GM18517 (cell line): Measurements from ENCODE around the gene ENO2.
A peak's percentile ranks its signal among the peaks of the same experiment; 100 is the strongest.
"Not testable (repeated sequence)": the region's sequence is repeated elsewhere in the genome, so short reads cannot be mapped to it uniquely, and the experiment has no call there.

Experiments
- ATAC-seq: cut with Tn5 transposase; IDR thresholded peaks from one replicate; pipeline ENCODE4 v1.9.1; 2021; ENCODE audit warnings: mild to moderate bottlenecking, moderate library complexity; ENCODE audit not compliant: unreplicated experiment

ENO2 gene

DNA sequence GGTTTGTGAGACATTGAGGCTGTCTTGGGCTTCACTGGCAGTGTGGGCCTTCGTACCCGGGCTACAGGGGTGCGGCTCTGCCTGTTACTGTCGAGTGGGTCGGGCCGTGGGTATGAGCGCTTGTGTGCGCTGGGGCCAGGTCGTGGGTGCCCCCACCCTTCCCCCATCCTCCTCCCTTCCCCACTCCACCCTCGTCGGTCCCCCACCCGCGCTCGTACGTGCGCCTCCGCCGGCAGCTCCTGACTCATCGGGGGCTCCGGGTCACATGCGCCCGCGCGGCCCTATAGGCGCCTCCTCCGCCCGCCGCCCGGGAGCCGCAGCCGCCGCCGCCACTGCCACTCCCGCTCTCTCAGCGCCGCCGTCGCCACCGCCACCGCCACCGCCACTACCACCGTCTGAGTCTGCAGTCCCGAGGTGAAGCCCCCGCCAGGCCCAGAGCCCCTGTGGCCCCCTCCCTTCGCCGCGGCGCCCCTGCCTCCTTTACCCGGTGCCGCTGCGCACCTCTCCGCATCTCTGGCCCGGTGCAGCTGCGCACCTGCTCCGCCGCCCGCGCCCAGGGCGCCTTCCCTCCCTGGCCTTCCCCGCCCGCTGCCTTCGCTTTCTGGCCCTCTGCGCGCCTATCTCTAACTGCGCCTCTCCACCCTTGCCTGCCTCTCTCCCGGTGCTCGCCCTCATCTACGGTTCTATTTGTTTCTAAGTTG lies at the start of gene ENO2:
ENO2 (plus strand) TSS at position 335 of the 701 bp plus-strand sequence. CDS start 1,253 bp downstream, outside the sequence.
- ATAC-seq: peak; percentile 57

DNA sequence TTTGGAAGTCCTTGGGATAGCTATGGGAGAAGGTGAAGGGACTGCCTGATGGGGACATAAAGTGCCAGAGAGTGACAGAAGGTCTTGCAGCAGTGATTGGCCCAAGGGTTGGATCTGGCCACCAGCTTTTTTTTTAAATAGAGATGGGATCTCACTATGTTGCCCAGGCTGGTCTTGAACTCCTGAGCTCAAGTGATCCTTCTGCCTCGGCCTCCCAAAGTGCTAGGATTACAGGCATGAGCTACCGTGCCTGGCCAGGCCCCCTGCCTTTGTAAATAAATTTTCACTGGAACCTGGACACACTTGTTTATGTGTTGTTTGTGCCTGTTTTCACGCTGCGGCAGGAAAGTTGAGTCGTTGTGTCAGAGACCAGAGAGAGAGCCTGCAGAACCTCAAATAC lies 49.1 kb upstream of the ENO2 start:
- ATAC-seq: not testable (repeated sequence)

DNA sequence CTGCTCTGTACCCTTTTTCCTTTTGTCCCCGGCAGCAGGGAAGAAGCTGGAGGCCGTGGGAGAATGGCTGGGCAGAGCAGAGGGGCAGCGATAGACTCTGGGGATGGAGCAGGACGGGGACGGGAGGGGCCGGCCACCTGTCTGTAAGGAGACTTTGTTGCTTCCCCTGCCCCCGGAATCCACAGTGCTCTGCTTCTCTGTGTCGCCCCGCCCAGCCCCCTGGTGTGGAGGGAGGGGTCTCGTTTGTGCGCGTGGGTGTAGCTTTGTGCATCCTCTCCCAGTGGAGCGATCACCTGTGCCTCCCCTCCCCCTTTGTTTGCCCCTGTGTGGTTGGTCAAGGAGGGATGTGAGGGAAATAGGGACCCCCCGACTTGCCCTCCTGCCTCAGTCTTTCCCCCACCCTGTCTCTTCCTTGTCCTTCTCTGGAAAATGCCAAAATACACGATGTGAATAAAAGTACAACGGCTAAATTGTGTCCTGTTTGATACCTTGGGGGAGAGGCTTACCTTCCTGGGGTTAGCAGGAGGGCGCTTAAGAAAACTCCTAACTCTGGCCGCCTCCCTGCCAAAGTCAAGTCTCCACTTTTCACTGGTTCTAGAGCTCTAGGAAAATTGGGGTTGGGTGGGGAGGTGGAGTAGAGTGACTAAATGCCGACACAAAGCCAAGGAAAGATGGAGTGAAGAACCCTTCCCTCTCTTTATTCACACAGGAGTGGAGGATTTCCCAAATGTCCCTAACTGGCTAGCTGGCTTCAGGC lies 48.0 kb upstream of the ENO2 start:
- ATAC-seq: no peak

DNA sequence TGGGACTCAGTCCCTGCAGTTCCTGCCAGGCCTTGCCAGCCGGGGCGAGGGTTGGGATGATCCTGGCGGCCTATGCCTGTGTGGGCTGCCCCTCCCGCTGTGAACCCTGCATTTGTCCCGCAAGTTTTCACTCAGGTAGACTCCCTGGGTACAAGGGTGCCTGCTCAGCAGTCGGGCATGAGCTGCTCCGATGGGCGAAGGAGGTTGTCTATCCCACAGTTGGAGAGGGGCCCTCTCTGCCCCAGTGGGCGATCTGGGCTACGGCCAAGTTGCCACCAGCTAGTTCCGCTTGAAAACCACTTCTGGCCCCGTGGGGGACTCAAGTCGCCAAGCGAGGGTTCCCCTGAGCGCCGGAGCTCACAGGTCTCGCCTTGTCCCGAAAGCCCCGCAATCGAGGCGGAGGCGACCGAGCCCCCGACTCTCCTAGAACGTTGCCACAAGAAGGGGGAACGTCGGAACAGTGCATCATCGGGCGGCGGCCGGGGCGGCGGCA lies 47.4 kb upstream of the ENO2 start:
- no peak for ATAC-seq

DNA sequence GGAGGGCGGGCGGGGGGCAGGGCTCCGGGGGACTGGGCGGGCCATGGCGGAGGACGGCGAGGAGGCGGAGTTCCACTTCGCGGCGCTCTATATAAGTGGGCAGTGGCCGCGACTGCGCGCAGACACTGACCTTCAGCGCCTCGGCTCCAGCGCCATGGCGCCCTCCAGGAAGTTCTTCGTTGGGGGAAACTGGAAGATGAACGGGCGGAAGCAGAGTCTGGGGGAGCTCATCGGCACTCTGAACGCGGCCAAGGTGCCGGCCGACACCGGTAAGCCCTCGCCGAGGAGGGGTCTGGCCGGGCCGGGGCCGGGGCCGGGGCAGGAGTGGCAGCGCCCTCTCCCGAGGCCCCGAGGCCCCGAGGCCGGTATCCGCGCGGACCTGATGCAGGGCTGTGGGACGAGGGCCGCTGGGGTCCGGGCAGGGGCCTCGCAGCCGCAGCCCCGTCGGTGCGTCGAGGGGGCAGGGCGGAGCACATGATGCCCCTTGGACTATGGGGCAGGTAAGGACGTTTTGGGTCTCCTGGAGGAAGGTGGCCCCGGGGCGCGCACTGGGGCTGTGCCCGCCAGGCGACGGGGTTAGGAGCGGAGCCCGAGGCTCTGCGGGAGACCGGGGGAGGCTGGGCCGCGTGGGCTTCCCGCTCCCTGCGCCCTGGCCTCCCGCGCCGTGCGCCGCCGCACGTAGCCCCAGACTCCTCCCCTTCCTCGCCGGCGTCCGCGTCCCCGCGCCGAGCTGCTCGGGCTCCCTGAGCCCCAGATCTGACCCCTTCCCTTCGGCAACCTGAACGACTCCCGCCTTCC lies 46.8 kb upstream of the ENO2 start, which contains the start of gene TPI1:
TPI1 (plus strand) TSS at position 119 of the 798 bp plus-strand sequence; CDS start at position 155, 36 bp downstream.
- ATAC-seq: no peak

DNA sequence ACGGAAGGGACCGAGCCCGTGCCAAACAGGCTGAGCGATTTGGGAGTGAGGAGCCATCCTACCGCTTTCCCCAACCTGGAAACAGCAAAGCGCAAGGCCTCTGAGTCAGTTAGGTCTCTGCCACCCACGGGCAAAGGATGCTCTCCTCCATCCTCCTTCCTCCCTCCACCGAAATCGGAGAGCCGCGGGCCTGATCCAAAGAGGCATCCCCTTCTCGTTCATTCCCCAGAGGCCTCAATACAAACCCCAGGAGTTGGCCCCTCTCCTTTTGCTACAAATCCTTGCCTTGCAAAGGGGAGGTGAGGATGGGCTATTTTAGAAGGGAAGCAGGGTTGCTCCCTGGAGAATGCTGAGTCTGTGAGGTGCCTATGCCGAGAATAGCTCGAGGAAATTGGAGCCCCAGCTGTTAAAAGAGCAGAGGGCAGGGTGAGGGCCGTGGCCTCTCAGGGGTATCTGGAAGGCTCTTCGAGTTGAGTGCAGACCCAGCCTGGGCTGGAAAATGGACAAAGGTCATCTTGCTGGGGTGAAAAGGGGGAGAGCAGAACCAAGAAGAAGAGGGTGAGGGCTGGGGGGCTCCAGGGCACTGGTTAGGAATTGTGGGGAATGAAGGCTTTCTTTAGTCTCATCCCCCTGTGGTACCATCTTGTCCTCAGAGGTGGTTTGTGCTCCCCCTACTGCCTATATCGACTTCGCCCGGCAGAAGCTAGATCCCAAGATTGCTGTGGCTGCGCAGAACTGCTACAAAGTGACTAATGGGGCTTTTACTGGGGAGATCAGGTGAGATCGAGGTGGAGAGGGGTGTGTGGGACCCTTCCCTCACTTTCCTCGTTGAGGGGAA lies 46.0 kb upstream of the ENO2 start:
- ATAC-seq: no peak

DNA sequence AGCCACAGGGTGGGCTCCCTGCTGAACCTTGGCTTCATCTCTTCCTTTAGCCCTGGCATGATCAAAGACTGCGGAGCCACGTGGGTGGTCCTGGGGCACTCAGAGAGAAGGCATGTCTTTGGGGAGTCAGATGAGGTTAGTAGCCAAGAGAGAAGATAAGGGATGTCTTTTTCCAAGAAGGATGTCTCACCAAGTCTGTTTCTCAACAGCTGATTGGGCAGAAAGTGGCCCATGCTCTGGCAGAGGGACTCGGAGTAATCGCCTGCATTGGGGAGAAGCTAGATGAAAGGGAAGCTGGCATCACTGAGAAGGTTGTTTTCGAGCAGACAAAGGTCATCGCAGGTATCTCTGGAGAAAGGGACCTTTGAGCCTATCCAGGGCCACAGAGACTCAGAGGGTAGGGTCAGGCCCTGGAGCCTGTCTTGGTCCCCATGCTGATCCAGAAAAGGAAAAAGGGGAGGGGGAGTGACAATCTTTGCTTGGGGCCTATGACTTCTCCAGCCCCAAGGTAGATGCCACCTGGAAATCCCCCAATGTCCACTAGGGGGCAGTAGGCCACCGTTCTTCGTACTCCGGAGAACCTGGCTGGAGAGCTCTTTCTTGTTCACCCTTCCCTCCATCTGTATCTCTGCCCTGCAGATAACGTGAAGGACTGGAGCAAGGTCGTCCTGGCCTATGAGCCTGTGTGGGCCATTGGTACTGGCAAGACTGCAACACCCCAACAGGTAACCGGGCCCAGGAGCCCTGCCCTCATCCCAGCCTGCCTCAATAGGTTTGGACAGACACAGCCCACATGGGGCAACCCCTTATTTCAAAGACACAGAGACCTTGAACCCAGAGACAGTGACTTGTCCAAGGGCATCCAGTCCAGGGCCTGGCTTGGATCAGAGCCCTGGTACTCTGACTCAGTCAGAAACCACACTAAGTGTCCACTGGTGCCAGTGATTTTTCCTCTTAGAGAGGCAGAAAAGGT lies 45.0 kb upstream of the ENO2 start:
- ATAC-seq: no peak

DNA sequence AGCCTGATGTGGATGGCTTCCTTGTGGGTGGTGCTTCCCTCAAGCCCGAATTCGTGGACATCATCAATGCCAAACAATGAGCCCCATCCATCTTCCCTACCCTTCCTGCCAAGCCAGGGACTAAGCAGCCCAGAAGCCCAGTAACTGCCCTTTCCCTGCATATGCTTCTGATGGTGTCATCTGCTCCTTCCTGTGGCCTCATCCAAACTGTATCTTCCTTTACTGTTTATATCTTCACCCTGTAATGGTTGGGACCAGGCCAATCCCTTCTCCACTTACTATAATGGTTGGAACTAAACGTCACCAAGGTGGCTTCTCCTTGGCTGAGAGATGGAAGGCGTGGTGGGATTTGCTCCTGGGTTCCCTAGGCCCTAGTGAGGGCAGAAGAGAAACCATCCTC lies 44.1 kb upstream of the ENO2 start:
- ATAC-seq: not testable (repeated sequence)

DNA sequence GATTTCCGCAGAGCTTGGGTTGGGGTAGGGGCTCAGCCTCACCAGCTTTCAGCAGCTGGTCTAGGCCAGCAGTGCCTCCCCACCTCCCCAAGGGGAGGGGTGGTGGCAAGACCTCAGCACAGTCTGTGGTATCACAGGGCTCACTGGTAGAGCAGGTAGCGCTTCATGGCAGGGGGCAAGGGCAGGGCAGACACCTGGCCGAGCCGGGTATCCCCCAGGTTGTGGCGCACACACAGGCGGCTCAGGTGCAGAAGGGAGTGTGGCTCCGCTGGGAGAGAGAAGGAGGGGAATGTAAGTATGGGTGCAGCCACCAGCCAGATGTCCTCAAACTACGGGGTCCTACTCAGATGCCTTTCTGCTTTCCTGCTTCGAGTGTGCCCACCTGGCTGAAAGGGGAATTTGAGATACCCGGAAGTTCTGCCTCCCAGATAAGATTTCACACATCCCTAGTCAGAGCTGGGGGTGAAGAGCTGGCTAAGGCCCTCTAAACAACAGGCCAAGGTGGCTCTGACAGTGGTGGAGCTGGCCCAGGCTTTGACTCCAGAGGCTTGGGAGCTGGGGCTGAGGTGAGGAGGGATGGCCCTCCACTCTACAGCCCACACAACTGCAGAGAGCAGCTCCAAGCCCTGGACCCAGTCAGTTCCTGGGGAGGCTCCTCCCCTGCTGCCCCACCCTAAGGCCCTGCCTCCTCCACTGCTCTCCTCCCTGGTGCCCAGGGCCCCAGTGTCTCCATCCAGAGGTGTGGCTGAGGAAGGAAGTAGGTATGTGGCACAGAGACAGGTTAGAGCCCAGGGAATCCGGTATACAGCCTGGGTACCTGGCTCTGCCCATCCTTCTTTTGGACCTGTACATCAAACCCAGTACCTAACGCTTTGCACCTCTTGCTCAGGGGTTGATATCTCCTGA lies 43.1 kb upstream of the ENO2 start:
- no peak for ATAC-seq

DNA sequence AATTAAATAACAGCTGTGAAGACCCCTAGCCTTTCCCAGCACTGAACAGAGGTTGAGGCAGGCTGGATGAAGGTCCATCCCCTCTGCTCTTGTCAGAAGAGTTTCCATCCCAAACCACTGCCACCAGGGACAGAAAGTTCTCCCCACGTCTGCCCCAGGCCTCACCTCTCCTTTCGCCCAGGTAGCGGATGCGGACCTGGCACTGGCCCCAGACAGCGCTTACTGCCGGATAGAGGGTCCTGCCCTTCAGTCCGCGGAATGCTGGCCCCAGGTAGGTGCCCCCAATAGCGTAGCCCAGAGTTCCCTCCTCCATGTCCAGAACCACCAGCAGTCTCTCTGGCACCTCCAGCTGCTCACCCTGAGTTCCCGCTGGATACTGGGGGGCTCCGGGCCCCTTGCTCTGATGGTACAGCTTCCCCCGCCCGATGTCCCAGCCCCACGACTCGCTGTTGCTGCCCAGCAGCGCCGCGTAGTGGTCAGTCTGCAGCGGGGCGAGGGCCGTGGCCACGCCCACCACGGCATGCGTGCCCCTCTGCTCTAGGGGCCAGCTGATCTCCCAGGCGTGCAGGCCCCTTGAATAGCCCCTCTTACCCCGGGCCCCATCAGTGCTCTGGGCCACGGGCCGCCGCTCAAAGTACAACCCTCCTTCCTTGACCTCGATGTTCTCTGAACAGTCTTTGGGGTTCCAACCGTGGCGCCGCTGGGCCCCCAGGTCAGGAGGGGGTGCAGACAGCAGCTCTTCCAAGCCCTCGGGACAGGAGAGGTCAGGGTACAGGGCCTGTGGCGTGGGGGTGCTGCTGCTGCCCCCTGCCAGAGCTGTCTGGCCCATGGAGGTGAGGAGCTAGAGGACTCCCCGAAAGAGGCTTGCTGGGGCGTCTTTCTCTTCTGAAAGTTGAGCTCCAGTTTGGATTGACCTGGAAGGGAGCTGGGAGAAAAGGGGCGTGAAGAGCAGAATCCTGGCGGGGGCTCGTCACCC lies 42.0 kb upstream of the ENO2 start:
- no peak for ATAC-seq

DNA sequence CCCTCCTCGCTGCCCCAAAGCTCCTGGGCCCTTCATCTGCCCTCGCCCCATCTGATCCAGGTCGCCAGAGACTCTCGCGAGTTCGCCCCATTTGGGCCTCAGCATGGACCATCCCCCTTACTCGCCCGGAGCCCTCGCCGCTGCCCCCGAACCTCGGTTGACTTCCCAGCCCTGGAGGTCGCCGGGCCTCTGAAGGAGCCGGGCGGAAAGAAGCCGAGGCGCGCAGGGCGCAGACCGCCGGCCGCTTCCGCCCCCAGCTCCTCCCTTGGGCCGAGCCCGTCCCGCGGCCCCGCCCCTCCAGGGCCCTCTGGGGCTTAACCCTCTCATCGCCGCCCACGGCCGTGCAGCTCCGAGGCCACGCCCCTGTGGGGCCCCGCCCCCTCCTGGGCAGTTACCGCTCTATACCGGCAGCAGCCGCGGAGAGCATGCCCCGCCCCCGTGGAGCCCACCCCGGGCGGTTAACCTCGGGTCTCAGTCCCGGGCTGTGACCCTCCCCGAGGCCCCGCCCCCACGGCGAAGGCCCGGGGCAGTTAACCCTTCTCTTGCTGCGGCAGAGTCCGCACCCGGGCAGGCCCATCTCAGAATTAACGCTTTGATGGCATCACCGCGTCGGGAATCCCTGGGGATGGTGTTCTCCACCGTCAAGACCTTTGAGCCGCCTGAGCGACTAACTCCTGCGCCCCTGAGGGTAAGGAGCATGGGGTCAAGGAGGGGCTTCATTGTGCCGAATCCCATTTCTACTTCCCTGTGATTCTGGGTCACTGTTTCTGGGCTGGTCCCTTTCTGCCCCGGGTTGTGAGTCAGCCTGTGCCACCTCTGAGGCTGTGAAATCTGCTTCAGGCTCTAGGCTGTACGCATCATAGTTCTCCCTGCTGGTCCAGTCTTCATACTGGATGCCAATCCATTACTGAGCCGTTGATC lies 41.0 kb upstream of the ENO2 start, which contains the start of gene SPSB2:
SPSB2 (minus strand) TSS at position 210 of the 921 bp plus-strand sequence. CDS start 402 bp downstream, outside the sequence.
- peak; percentile 55 for ATAC-seq

DNA sequence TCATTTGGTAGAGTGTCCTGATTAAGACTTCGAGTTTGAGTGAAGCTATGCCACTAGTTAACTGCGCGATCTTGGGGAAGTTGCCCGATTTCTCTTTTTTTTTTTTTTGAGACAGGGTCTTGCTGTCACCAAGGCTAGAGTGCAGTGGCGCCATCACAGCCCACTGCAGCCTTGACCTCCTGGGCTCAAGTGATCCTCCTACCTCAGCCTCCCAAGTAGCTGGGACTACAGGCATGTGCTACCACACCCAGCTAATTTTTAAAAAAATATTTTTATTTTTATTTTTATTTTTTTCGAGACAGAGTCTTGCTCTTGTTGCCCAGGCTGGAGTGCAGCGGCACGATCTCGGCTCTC lies 40.4 kb upstream of the ENO2 start:
- ATAC-seq: not testable (repeated sequence)

DNA sequence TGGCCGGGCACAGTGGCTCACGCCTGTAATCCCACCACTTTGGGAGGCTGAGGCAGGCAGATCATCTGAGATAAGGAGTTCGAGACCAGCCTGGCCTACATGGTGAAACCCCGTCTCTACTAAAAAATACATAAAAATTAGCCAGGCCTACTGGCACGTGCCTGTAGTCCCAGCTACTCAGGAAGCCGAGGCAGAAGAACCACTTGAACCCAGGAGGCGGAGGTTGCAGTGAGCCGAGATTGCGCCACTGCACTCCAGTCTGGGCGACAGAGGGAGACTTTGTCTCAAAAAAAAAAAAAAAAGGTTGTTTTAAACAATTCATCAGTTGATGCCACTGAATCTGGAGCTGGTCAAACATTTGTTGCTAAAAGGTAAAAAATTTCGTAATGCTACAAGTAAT lies 34.6 kb upstream of the ENO2 start:
- ATAC-seq: not testable (repeated sequence)

DNA sequence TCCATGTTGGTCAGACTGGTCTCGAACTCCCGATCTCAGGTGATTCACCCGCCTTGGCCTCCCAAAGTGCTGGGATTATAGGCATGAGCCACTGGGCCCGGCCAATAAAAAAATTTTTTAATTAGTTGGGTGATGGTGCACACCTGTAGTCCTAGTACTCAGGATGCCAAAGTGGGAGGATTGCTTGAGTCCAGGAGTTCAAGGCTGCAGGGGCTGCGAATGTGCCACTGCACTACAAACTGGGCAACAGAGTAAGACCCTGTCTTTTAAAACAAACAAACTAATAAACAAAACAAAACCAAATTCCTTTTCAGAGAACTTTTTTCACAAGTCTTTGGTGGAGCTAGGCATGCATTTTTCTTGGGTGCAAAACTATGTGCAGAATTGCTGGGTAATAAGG lies 31.1 kb upstream of the ENO2 start:
- ATAC-seq: no peak

DNA sequence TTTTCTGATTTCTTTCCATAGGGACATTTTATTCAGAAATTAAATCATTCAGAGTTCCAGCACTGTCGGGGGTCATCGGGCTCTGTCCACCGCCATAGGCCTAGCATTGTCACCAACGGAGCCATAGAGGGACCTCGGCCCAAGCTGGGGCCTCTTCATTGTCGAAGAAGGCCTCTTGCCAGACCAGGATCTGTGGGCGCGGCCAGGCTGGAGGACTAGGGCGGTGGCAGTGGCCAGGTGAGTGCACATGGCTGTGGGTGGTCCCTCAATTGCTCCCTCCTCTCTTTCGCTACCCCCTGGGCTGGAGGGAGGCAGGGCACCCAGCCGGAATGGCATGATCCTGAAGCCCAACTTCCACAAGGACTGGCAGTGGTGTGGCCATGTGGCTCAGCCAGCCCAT lies 30.7 kb upstream of the ENO2 start:
- no peak for ATAC-seq

DNA sequence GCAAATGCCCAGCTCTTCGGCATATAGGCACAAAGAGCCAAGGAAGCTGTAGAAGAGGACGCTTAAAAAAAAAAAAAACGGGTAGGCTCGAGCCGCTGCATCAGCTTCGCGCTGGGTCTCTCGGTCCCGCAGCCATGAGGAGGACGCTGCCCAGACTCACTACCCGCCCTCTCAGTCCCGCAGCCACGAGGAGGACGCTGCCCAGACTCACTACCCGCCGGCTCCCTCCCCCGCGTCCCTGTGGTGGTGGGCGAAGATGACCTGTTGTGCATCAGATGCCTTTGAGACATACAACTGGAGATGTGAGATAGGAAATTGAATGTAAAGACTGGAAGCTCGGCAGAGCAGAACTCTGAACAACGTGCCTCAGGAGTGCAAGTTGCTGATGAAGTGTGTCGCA lies 29.8 kb upstream of the ENO2 start:
- ATAC-seq: no peak
